WTC11 (cell line): ENCODE data around the gene STAG1.

Source experiments
- ATF1 ChIP-seq: sonication (generic); formaldehyde crosslinking; IDR thresholded peaks from 2 replicates; pipeline ENCODE4 v1.8.1; 2023; ENCODE audit warnings: mild to moderate bottlenecking, moderate library complexity, missing genetic modification reagents
- CTCF ChIP-seq: fragments of 200-600 bp; IDR thresholded peaks from 2 replicates; pipeline ENCODE4 v1.8.0; 2022; ENCODE audit warnings: antibody characterized with exemption
- EMX1 ChIP-seq: fragments of 250-450 bp; sonication (Bioruptor Pico); IDR thresholded peaks from 2 replicates; pipeline ENCODE4 v1.8.0; 2021; ENCODE audit warnings: mild to moderate bottlenecking
- JUN ChIP-seq: sonication (generic); formaldehyde crosslinking; IDR thresholded peaks from 2 replicates; pipeline ENCODE4 v1.8.0; 2023; ENCODE audit warnings: mild to moderate bottlenecking, missing genetic modification reagents
- PRRX2 ChIP-seq: fragments of 250-450 bp; sonication (Bioruptor Pico); IDR thresholded peaks from 2 replicates; pipeline ENCODE4 v1.8.0; 2021; ENCODE audit warnings: mild to moderate bottlenecking
- SOX15 ChIP-seq: fragments of 250-450 bp; sonication (Bioruptor Pico); IDR thresholded peaks from 2 replicates; pipeline ENCODE4 v1.9.0; 2021; ENCODE audit warnings: mild to moderate bottlenecking
- SP1 ChIP-seq: sonication (generic); formaldehyde crosslinking; conservative IDR thresholded peaks from 2 replicates; pipeline ENCODE4 v1.8.1; 2022; ENCODE audit warnings: missing genetic modification reagents
- ZBTB21 ChIP-seq: sonication (generic); formaldehyde crosslinking; IDR thresholded peaks from 2 replicates; pipeline ENCODE4 v1.8.1; 2023; ENCODE audit warnings: mild to moderate bottlenecking, missing genetic modification reagents, borderline replicate concordance

GRCh38 chr3:136678981-136679380, 73.2 kb downstream of the STAG1 start:
- no peak for TF ChIP-seq CTCF
- TF ChIP-seq JUN (CRISPR knock-in tag), result no peak
- no peak for TF ChIP-seq ATF1 (CRISPR knock-in tag)
- TF ChIP-seq PRRX2, result no peak
- no peak for TF ChIP-seq EMX1
- TF ChIP-seq SOX15 (CRISPR knock-in tag), result no peak
- no peak for TF ChIP-seq SP1 (CRISPR knock-in tag)
- no peak for TF ChIP-seq ZBTB21
